ENCODE data around the gene OR4C6.

DNA sequence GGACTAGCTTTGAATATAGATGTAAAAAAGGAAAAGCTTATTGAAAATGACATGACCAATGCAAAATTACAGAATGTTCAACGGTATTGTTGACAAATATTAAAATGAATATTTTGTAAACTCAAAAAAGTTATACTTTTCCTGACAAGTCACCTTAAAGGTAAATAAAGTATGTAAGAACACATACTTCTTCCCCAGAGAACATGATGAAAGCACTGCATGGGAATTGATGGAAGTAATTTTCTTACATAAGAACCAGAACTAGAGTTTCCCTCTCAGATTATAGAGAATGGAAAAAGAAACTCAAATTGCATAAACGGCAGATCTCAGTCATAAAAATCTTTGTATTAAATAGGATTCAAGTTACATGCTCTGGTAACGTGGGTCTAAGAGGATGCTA lies 27.2 kb upstream of the OR4C6 start, which contains the start of gene OR4P4:
- TF ChIP-seq, protein P1, sequence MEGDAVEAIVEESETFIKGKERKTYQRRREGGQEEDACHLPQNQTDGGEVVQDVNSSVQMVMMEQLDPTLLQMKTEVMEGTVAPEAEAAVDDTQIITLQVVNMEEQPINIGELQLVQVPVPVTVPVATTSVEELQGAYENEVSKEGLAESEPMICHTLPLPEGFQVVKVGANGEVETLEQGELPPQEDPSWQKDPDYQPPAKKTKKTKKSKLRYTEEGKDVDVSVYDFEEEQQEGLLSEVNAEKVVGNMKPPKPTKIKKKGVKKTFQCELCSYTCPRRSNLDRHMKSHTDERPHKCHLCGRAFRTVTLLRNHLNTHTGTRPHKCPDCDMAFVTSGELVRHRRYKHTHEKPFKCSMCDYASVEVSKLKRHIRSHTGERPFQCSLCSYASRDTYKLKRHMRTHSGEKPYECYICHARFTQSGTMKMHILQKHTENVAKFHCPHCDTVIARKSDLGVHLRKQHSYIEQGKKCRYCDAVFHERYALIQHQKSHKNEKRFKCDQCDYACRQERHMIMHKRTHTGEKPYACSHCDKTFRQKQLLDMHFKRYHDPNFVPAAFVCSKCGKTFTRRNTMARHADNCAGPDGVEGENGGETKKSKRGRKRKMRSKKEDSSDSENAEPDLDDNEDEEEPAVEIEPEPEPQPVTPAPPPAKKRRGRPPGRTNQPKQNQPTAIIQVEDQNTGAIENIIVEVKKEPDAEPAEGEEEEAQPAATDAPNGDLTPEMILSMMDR (IDR thresholded peaks at IDR 0.05) = no peak
- TF ChIP-seq EP300 (IDR thresholded peaks at IDR 0.05) (no peak), POLR2AphosphoS5 (IDR thresholded peaks at IDR 0.05) (no peak), POLR2A (IDR thresholded peaks at IDR 0.05) (no peak)

Data from sigmoid colon (tissue), 4 donors.